Measurements from ENCODE around the gene FRAT1. TPM values are rescaled to one million over a fixed set of nuclear protein-coding genes. Genes with fewer than 3 reads are reported as not detected.

FRAT1 gene
- total and polyA plus RNA-seq, 2 of the 13 experiments (the other 11 are each of a cell fraction or from before 2014, with no cell fraction given) = 1.7 to 2.3 TPM

GRCh38 chr10:97292097-97292861 lies 26.8 kb upstream of the FRAT1 start, which contains the start of gene ARHGAP19 (continued):
- TF ChIP-seq ZBTB1 (CRISPR knock-in tag; IDR thresholded peaks at IDR 0.05; ENCODE audit: borderline replicate concordance) (no peak), GATAD2A (CRISPR knock-in tag; IDR thresholded peaks at IDR 0.05) (no peak), CSRNP1 (CRISPR knock-in tag; IDR thresholded peaks at IDR 0.05) (peak; percentile 95), ZNF746 (CRISPR knock-in tag; IDR thresholded peaks at IDR 0.05) (no peak), ZNF510 (CRISPR knock-in tag; IDR thresholded peaks at IDR 0.05; ENCODE audit: low read depth) (no peak), MIER3 (CRISPR knock-in tag; IDR thresholded peaks at IDR 0.05; ENCODE audit: borderline replicate concordance) (peak; percentile 16; the same call in 1 of the 2 replicates), BHLHE40 (IDR thresholded peaks at IDR 0.05; ENCODE audit: low read length) (no peak), MLXIP (CRISPR knock-in tag; IDR thresholded peaks at IDR 0.05; ENCODE audit: borderline replicate concordance) (no peak), ZNF383 (CRISPR knock-in tag; IDR thresholded peaks at IDR 0.05; ENCODE audit: borderline replicate concordance) (no peak), NR0B2 (CRISPR knock-in tag; IDR thresholded peaks at IDR 0.05) (peak; percentile 64), IKZF4 (CRISPR knock-in tag; IDR thresholded peaks at IDR 0.05; ENCODE audit: borderline replicate concordance, low read depth, not compliant biosample characterization) (peak; percentile 60), ZNF792 (CRISPR knock-in tag; IDR thresholded peaks at IDR 0.05) (peak; percentile 78), PAX8 (CRISPR knock-in tag; IDR thresholded peaks at IDR 0.05; ENCODE audit: borderline replicate concordance) (no peak), HOXD1 (CRISPR knock-in tag; IDR thresholded peaks at IDR 0.05) (0 out of 2 replicates have a peak, but pooled peaks have one; percentile 71), POLR2AphosphoS2 (IDR thresholded peaks at IDR 0.05; ENCODE audit: low read depth, low read length) (no peak), ZNF382 (CRISPR knock-in tag; IDR thresholded peaks at IDR 0.05; ENCODE audit: borderline replicate concordance) (no peak), NFKB2 (CRISPR knock-in tag; IDR thresholded peaks at IDR 0.05; ENCODE audit: borderline replicate concordance) (peak; percentile 74; the same call in 1 of the 2 replicates), SNAI1 (CRISPR knock-in tag; IDR thresholded peaks at IDR 0.05; ENCODE audit: borderline replicate concordance) (0 out of 2 replicates have a peak, but pooled peaks have one; percentile 45), SMAD1 (CRISPR knock-in tag; IDR thresholded peaks at IDR 0.05; ENCODE audit: borderline replicate concordance, low read depth) (no peak; the same call in 1 of the 2 replicates), POLR2A (IDR thresholded peaks at IDR 0.05; ENCODE audit: insufficient read depth in 1 of 2, low read depth in 2 of 2, low read length in 2 of 2) (peak; percentile 85 to 89), POLR2G (IDR thresholded peaks at IDR 0.05; ENCODE audit: low read depth, low read length) (peak; percentile 92), ZNF776 (CRISPR knock-in tag; IDR thresholded peaks at IDR 0.05) (peak; percentile 66), TGIF2 (CRISPR knock-in tag; IDR thresholded peaks at IDR 0.05) (no peak; the same call in 1 of the 2 replicates), HNRNPUL1 (IDR thresholded peaks at IDR 0.05; ENCODE audit: low read depth, low read length) (peak; percentile 43; the same call in 1 of the 2 replicates), ZNF605 (CRISPR knock-in tag; IDR thresholded peaks at IDR 0.05) (peak; percentile 98), ZFP36 (IDR thresholded peaks at IDR 0.05; ENCODE audit: borderline replicate concordance, low read depth, low read length, partially characterized antibody) (no peak)

All from HepG2 (cell line).